Subcutaneous adipose tissue (tissue), 4 donors: ENCODE results near the gene GP1BB. TPM values are rescaled to one million over a fixed set of nuclear protein-coding genes. Genes with fewer than 3 reads are reported as not detected.

Source experiments
- CTCF ChIP-seq: fragments of 450-650 bp; IDR thresholded peaks from one replicate; pipeline ENCODE4 v1.5.1; 2016; ENCODE audit warnings: low read depth, mild to moderate bottlenecking, control low read depth, antibody characterized with exemption, moderate library complexity
- total RNA-seq, 4 donors: library from RNA; depleted of rRNA; stranded (reverse); fragments of >200 nt; gene quantifications; one replicate each; pipeline ENCODE4 v1.1.0, GENCODE V29; 2016

Gene GP1BB
- total RNA-seq, 4 donors from 2014 or later = 0.34 to 2.8 (median 1.5) TPM; not detected in 1

GRCh38 chr22:19717181-19717580 is 6.2 kb upstream of the GP1BB start:
- no peak for TF ChIP-seq CTCF

DNA sequence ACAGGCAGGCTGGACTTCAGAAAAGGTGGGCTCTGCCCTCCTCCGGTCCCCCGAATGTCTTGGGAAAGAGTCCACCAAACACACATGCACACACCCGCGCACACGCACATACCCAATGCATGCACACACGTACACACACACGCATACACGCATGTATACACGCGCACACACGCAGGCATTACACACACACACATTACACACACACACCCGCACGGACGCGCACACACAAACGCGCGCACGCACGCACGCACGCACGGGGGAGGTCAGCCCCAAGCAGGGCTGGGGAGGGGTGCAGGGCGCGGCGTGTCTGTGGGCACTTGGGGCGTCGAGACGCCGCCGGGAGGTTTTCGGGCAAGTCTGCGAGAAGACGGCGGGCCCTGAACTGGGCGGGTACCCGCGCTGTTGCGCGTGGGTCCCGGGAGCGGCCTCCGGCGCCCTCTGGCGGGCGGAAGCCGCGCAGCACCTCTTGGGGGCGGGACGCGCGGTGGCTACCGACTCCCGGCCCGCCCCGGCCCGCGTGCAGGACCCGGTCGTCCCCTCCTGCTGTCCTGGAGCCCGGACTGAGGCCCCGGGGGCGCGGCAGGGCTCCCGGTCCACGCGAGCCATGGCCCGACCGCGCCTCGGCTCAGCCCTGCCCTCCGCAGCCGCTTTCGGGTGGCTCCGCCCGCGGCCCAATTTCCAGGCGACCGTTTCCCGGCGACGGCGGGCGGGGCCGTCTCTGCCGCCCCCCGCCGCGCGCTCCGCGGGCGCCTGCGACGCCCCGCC is 5.5 kb upstream of the GP1BB start:
- TF ChIP-seq CTCF = no peak

DNA sequence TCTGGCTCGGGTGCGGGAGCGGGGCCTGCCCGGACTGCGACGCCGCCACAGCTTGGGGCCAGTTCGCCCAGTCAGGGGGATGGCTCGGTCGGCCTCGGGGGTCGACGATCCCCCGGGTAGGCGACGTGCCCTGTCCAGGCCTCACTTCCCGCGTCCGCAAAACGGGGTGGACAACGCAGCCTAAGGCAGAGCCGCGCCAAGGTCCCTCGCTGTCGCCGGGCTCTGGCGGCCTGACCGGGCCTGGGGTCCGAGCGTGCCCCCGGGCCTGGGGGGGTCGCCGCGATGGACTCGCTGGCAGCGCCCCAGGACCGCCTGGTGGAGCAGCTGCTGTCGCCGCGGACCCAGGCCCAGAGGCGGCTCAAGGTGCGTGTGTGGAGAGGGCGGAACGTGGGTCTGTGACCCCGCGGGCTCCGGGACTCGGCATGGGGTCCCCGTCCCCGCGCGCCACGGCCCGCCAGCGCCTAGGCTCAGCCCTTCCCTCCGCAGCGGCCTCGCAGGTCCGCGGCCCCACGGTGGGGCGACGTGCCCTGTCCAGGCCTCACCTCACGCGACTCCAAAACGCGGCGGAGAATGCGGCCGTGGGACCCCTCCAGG is 4.8 kb upstream of the GP1BB start:
- TF ChIP-seq CTCF = no peak

DNA sequence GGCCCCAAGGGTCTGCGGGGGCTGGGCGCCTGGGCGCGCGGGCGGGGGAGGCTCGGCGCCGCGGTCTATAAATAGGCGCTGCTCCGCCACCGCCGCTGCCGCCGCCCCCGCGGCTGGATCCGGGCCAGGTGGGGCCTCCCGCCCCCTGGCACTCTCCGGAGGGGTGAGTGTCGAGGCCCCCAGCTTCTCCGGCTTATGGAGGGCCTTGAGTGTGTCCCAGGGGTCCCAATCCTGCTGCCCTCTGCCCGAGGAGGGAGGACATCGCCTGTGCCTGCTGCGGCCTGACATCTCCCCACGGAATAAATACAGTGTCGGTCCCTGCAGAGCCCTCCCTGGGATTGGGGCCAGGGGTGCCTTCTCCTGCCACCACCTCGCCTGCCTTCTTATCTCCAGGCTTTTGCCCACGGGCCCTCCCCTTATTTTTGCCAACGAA is 4.3 kb upstream of the GP1BB start:
- no peak for TF ChIP-seq CTCF

GRCh38 chr22:19719488-19720021 is 3.8 kb upstream of the GP1BB start:
- TF ChIP-seq CTCF = no peak

GRCh38 chr22:19720150-19720827 is 3.0 kb upstream of the GP1BB start:
- no peak for TF ChIP-seq CTCF

DNA sequence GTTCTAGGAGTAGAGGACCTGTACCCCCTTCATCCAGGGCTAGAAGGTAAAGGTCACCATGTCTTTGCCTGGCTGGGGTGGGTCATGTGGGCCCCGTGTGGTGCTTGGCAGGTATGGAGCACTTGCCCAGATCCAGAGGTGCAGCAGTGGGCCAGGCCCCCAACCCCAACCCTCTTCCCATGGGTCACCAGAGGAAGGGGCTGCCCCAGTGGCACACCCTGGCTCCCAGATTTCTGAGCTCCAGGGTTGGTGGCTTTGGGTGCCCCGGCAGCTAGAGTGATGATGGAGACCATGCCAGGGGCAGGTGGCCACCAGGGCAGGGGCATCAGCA is 2.4 kb upstream of the GP1BB start:
- TF ChIP-seq CTCF = no peak
